ENCODE data around the gene STRBP. TPM values are rescaled to one million over a fixed set of nuclear protein-coding genes. Genes with fewer than 3 reads are reported as not detected.

The STRBP gene
- total RNA-seq, 1 donor from 2014 or later, result 56.7 TPM

GRCh38 chr9:123120953-123121352 lies 147.4 kb downstream of the STRBP start:
- Mint-ChIP-seq H3K36me3 (peaks cover 16% of the 10 kb centered on the region), H3K9me3 (no peaks in the 10 kb centered on the region), H3K27ac (no peak overlapping the region), H3K27me3 (no peaks in the 10 kb centered on the region), H3K4me1 (ENCODE audit: unreplicated experiment) (peaks cover 26% of the 10 kb centered on the region), H3K4me3 (no peak overlapping the region)
- no peak for DNase-seq (ENCODE audit: extremely low spot score, unreplicated experiment)
- no peak for TF ChIP-seq CTCF (conservative IDR thresholded peaks at IDR 0.05)

GRCh38 chr9:123120131-123120530 lies 148.3 kb downstream of the STRBP start:
- no peak for DNase-seq (ENCODE audit: extremely low spot score, unreplicated experiment)
- Mint-ChIP-seq H3K27ac (peak overlapping the region; percentile 66), H3K27me3 (no peaks in the 10 kb centered on the region)

GRCh38 chr9:123119566-123119965 lies 148.8 kb downstream of the STRBP start:
- Mint-ChIP-seq H3K27me3 (no peaks in the 10 kb centered on the region), H3K27ac (peak overlapping the region; percentile 66), H3K4me1 (ENCODE audit: unreplicated experiment) (peaks cover 26% of the 10 kb centered on the region), H3K4me3 (no peak overlapping the region), H3K36me3 (peaks cover 26% of the 10 kb centered on the region), H3K9me3 (no peaks in the 10 kb centered on the region)
- TF ChIP-seq CTCF (conservative IDR thresholded peaks at IDR 0.05), result no peak
- no peak for DNase-seq (ENCODE audit: extremely low spot score, unreplicated experiment)

More at GRCh38 chr9:123120131-123120530, 148.3 kb downstream of the STRBP start:
- Mint-ChIP-seq H3K9me3 (no peaks in the 10 kb centered on the region), H3K4me3 (no peak overlapping the region), H3K4me1 (ENCODE audit: unreplicated experiment) (peaks cover 26% of the 10 kb centered on the region), H3K36me3 (peaks cover 22% of the 10 kb centered on the region)
- no peak for TF ChIP-seq CTCF (conservative IDR thresholded peaks at IDR 0.05)

- no peaks in the 10 kb centered on the region for H3K27me3 Mint-ChIP-seq
- TF ChIP-seq CTCF (conservative IDR thresholded peaks at IDR 0.05), result no peak
- no peak overlapping the region for H3K4me3 Mint-ChIP-seq
- no peaks in the 10 kb centered on the region for H3K9me3 Mint-ChIP-seq
- no peak for DNase-seq (ENCODE audit: extremely low spot score, unreplicated experiment)
- H3K36me3 Mint-ChIP-seq, result peaks cover 29% of the 10 kb centered on the region
- peaks cover 24% of the 10 kb centered on the region for H3K4me1 Mint-ChIP-seq (ENCODE audit: unreplicated experiment)
- no peak overlapping the region for H3K27ac Mint-ChIP-seq
Observed at GRCh38 chr9:123116036-123116435, 152.3 kb downstream of the STRBP start.

- Mint-ChIP-seq H3K27ac (no peak overlapping the region), H3K9me3 (no peaks in the 10 kb centered on the region), H3K36me3 (peaks cover 29% of the 10 kb centered on the region), H3K4me1 (ENCODE audit: unreplicated experiment) (peaks cover 21% of the 10 kb centered on the region), H3K4me3 (no peak overlapping the region), H3K27me3 (no peaks in the 10 kb centered on the region)
- DNase-seq (ENCODE audit: extremely low spot score, unreplicated experiment), result no peak
- no peak for TF ChIP-seq CTCF (conservative IDR thresholded peaks at IDR 0.05)
Observed at GRCh38 chr9:123115146-123115913, 153.1 kb downstream of the STRBP start.

Data from type B pancreatic cell (in vitro differentiated cells).